Mesenteric fat pad (tissue), 1 donor: ENCODE results near the gene KIRREL2. TPM values are rescaled to one million over a fixed set of nuclear protein-coding genes. Genes with fewer than 3 reads are reported as not detected.

Experiments used
- DNase-seq: peaks from one replicate; pipeline ENCODE4 v3.0.0-alpha.2; 2020; ENCODE audit warnings: low spot score
- total RNA-seq: library from RNA; stranded (reverse); fragmentation: NEBNext Ultra II Directional; extraction: Animal tissue kit (Norgen Biotek cat#: 25700); gene quantifications from one replicate; pipeline ENCODE4 v1.2.1, GENCODE V29; 2021
- donor health status: DM: yes; HTN: yes; CAD: no.

The KIRREL2 gene
- total RNA-seq, 1 donor from 2014 or later, result not detected

DNA sequence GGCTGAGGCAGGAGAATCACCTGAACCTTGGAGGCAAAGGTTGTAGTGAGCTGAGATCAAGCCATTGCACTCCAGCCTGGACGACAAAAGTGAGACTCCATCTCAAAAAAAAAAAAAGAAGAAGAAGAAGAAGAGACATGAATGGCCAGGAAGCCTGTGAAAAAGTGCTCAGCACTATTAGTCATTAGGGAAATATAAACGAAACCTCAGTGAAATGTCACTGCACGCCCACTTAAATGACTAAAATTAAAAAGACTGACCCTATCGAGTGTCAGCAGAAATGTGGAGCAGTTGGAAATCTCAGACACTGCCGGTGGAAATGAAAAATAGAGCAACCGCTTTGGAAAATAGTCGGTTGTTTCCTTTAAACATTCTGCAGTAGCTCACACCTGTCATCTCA, 56.9 kb downstream of the KIRREL2 start:
- no peak for DNase-seq

DNA sequence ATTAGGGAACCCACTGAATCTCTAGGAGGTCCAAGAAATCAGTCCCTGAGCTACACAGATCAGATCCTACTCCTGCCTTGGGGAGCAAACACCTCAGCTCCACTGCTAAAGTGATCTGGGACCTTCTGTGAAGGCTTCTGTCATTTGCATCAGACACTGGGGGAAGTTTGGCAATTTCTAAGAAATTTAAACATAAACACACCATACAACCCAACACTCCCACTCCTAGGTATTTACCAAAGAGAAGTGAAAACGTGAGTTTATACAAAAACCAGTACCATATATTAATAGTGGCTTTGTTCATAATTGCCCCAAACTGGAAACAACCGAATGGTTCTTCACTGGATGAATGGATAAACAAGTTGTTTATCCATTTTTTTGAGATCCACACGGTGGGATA, 58.7 kb downstream of the KIRREL2 start:
- DNase-seq, result no peak

Other genes starting within 250 kb of the KIRREL2 start
- gene HAUS5, start 244.2 kb upstream of the KIRREL2 start, total RNA-seq, result 6.4 TPM
- gene RBM42, start 227.9 kb upstream of the KIRREL2 start, total RNA-seq, result 63.9 TPM
- 0.74 TPM for gene ETV2, start 215.2 kb upstream of the KIRREL2 start, total RNA-seq
- 362 TPM for gene COX6B1, start 208.6 kb upstream of the KIRREL2 start, total RNA-seq
- gene UPK1A, start 190.4 kb upstream of the KIRREL2 start, total RNA-seq, result 0.45 TPM
- gene ZBTB32, start 152.4 kb upstream of the KIRREL2 start, total RNA-seq, result not detected
- 33.5 TPM for gene KMT2B, start 138.9 kb upstream of the KIRREL2 start, total RNA-seq
- gene IGFLR1, start 114.5 kb upstream of the KIRREL2 start, total RNA-seq, result 10.8 TPM
- gene U2AF1L4, start 111.5 kb upstream of the KIRREL2 start, total RNA-seq, result 12.8 TPM
- gene PSENEN, start 111.3 kb upstream of the KIRREL2 start, total RNA-seq, result 66.8 TPM
- gene LIN37, start 108.3 kb upstream of the KIRREL2 start, total RNA-seq, result 12.9 TPM
- gene HSPB6, start 99.9 kb upstream of the KIRREL2 start, total RNA-seq, result 506 TPM
- 16.6 TPM for gene PROSER3, start 98.7 kb upstream of the KIRREL2 start, total RNA-seq
- 2.7 TPM for gene ARHGAP33, start 81.3 kb upstream of the KIRREL2 start, total RNA-seq
- gene PRODH2, start 44.1 kb upstream of the KIRREL2 start, total RNA-seq, result not detected
- gene NPHS1, start 4.4 kb upstream of the KIRREL2 start, total RNA-seq, result not detected
- gene APLP1, start 11.7 kb downstream of the KIRREL2 start, total RNA-seq, result 3.5 TPM
- 33.3 TPM for gene NFKBID, start 43.6 kb downstream of the KIRREL2 start, total RNA-seq
- gene HCST, start 45.6 kb downstream of the KIRREL2 start, total RNA-seq, result 20.9 TPM
- 201 TPM for gene TYROBP, start 51.4 kb downstream of the KIRREL2 start, total RNA-seq
- gene LRFN3, start 79.5 kb downstream of the KIRREL2 start, total RNA-seq, result 11.5 TPM
- gene SDHAF1, start 138.3 kb downstream of the KIRREL2 start, total RNA-seq, result 8.2 TPM
- gene SYNE4, start 151.9 kb downstream of the KIRREL2 start, total RNA-seq, result not detected
- gene ALKBH6, start 157.3 kb downstream of the KIRREL2 start, total RNA-seq, result 12.6 TPM
- gene CLIP3, start 176.0 kb downstream of the KIRREL2 start, total RNA-seq, result 19.7 TPM
- 5.2 TPM for gene THAP8, start 197.4 kb downstream of the KIRREL2 start, total RNA-seq
- gene WDR62, start 198.0 kb downstream of the KIRREL2 start, total RNA-seq, result 0.32 TPM